GM21526 (cell line): ENCODE data around the gene DNAAF3.
A peak's percentile ranks its signal among the peaks of the same experiment; 100 is the strongest.

Experiments used
- ATAC-seq: cut with Tn5 transposase; IDR thresholded peaks from one replicate; pipeline ENCODE4 v1.9.1; 2021; ENCODE audit warnings: moderate library complexity; ENCODE audit not compliant: unreplicated experiment, low FRiP score

DNAAF3 gene

DNA sequence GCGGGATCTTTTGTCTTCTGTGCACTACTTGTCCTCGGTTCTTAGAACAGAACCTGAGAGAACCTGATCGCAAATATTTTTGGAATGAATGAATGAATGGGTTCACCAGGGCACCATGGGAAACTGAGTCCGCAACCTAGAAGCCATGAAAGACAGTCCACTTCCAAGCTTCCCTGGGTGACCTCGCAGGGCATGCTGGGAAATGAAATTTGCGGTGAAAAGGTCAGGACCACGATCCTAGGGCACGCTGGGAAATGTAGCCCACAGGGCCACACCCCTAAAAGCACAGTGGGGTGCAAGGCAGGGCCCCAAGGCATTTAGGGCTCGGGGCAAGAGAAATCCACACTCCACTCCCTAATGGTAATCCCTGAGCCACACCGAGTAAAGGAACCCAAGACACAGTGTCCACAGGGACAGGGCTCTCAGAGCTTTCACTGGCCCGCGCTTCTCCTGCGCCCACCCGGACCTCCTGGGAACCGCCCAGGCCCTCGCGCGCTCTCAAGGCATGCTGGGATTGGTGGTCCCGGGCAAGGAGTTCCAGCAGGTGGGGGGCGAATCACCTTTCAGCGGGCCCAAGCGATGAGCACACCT is 47.9 kb downstream of the DNAAF3 start:
- no peak for ATAC-seq

DNA sequence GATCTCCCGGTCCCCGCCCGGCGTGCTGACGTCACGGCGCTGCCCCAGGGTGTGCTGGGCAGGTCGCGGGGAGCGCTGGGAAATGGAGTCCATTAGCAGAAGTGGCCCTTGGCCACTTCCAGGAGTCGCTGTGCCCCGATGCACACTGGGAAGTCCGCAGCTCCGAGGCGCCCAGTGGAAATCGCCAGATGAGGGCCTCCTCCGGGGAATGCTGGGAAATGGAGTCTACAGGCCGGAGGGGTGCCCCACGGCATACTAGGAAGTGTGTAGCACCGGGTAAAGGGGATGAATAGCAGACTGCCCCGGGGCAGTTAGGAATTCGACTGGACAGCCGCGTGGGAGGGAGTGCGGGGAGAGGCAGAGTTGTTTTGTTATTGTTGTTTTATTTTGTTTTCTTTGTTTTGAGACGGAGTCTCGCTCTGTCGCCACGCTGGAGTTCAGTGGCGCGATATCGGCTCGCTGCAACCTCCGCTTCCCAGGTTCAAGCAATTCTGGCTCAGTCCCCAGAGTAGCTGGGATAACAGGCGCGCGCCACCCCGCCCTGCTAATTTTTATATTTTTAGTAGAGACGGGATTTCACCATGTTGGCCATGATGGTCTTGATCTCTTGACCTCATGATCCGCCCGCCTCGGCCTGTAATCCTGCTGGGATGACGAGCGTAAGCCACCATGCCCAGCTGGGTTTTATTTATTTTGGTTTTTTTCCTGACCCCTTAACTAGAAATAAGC is 48.6 kb downstream of the DNAAF3 start:
- peak; percentile 67 for ATAC-seq

DNA sequence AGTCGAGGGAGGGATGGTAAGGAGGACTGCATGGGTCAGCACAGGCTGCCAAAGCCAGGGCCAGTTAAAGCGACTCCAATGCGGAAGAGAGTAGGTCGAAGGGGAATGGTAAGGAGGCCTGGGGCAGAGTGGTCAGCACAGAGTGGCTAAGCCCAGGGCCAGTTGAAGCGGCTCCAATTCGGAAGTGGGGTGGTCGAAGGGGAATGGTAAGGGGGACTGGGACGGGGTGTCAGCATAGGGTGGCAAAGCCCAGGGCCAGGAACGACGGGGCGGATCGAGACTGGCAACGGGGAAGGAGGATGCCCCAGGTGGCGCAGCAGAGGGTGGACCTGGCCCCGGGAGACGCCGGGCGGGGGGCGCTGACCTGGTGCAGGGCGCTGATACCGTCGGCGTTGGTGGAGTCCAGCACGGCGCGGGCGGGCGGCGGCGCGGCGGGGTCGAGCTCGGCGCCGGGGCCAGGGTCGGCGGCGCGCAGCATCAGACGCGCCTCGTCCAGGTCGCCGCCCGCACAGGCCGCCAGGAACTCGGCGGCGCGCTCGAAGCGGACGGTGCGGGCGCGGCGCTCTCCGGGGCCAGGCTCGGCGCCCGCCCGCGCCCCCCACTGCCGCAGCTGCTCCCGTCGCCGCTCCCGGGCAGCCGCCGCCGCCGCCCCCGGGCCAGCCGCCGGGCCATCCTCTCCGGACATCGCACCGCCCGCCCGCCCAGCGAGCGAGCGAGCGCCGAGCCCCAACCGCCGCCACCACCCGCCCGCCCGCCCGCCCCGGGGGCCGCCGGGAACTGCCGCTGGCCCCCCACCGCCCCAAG is 49.4 kb downstream of the DNAAF3 start, which contains the start of gene PPP1R12C:
Gene PPP1R12C (minus strand): TSS at position 779 of the 804 bp plus-strand sequence. CDS start 94 bp downstream, at position 685.
- peak; percentile 9 for ATAC-seq

GRCh38 chr19:55116232-55116858 is 50.1 kb downstream of the DNAAF3 start:
- ATAC-seq, result no peak

DNA sequence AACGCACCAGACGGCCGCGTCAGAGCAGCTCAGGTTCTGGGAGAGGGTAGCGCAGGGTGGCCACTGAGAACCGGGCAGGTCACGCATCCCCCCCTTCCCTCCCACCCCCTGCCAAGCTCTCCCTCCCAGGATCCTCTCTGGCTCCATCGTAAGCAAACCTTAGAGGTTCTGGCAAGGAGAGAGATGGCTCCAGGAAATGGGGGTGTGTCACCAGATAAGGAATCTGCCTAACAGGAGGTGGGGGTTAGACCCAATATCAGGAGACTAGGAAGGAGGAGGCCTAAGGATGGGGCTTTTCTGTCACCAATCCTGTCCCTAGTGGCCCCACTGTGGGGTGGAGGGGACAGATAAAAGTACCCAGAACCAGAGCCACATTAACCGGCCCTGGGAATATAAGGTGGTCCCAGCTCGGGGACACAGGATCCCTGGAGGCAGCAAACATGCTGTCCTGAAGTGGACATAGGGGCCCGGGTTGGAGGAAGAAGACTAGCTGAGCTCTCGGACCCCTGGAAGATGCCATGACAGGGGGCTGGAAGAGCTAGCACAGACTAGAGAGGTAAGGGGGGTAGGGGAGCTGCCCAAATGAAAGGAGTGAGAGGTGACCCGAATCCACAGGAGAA is 50.9 kb downstream of the DNAAF3 start:
- ATAC-seq, result no peak

GRCh38 chr19:55114566-55115145 is 51.8 kb downstream of the DNAAF3 start:
- ATAC-seq, result no peak

GRCh38 chr19:55113570-55114039 is 52.8 kb downstream of the DNAAF3 start:
- ATAC-seq, result no peak

GRCh38 chr19:55112777-55113569 is 53.4 kb downstream of the DNAAF3 start:
- no peak for ATAC-seq

- no peak for ATAC-seq
These were observed 54.1 kb downstream of the DNAAF3 start for GRCh38 chr19:55112246-55112776.

DNA sequence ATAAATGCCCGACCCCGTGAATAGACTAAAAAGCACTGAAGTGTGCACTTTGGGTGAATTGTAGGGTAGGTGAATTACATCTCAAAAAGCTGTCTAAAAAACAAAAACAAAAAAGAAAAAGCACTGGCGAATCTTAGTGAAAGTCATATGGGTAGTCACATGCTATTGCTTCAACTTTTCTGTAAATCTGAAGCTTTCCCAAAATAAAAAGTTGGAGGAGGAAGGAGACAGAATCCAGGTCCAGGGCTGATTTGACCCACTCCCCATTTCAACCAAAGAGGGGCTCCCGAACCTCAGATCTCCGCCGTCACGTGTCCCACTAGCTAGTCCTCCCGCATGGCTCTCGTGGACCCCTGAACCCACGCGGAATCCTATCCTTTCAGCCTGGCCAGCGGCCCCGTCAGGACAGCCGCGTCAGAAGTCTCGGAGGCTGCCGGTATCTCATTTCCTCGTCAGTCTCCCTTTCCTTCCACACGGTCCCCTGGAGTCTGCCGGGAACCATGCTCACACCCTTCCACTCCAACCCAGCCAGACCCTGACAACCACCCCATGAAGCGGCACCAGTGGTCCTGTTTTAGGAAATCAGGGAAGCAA is 55.1 kb downstream of the DNAAF3 start:
- ATAC-seq, result no peak

DNA sequence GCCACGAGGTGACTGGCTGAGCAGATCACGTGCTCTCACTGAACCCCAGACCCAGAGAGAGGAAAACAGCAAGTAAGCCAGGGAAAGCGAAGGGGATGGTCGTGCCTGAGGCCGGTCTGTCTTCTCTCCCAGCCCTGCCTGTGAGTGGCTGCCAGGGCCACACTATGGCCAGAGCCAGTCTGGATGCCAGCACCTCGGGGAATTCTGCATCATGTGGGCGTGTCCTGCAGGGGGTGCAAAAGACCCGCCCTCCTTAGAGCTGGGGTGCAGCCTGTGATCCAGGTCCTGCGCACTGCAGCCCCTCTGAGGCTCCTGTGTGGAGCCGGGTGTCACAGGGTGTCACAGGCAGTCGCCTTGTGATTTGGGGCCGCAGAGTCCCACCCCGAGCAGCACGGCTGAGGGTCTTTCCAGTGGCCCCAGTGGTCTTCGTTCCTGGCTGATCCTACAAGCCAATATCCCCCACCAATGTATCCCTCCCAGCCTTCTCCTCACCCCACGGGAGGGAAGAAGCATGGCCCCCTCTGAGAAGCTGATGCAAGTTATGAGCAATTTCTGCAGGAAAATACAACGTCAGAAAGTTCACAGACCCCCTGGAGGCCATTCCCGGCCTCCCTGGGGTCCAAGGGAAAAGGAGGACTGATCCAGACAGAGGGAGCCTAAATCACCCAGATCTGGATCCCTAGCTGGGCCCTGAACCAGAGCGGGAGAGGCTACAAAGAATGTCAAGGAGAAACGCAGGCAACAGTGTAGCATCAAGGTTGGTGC is 56.7 kb downstream of the DNAAF3 start:
- ATAC-seq, result no peak
